Vagina (tissue), 2 donors: ENCODE results near the gene PDCD7. TPM values are rescaled to one million over a fixed set of nuclear protein-coding genes. Genes with fewer than 3 reads are reported as not detected.

Source experiments
- DNase-seq, 2 donors: peaks; one replicate each; pipeline ENCODE4 v3.0.0-alpha.2; 2017; ENCODE audit errors: extremely low spot score in 2 of 2
- H3K27ac ChIP-seq: fragments of 200-600 bp; sonication (generic); one replicate; pipeline ENCODE4 v1.5.1; 2019
- H3K27me3 ChIP-seq: fragments of 200-600 bp; sonication (generic); one replicate; pipeline ENCODE4 v1.5.1; 2019
- H3K36me3 ChIP-seq, 2 donors: fragments of 200-600 bp; sonication (generic); one replicate each; pipeline ENCODE4 v1.5.1; 2017 to 2019
- H3K4me1 ChIP-seq: fragments of 200-600 bp; sonication (generic); one replicate; pipeline ENCODE4 v1.5.1; 2019
- H3K4me3 ChIP-seq, 2 donors: fragments of 200-600 bp; sonication (generic); 1 replicate in 1 of 2; 2 replicates in 1 of 2; pipeline ENCODE4 v1.5.1; 2016 to 2019
- H3K9me3 ChIP-seq: fragments of 200-600 bp; sonication (generic); one replicate; pipeline ENCODE4 v1.5.1; 2019
- CTCF ChIP-seq, 3 experiments: fragments of 450-650 bp in 2 of 3; fragments of 200-600 bp in 1 of 3; sonication (generic) in 1 of 3; IDR thresholded peaks; one replicate each; pipeline ENCODE4 v1.5.1; 2017 to 2019; ENCODE audit warnings: antibody characterized with exemption in 3 of 3, mild to moderate bottlenecking in 2 of 3, moderate library complexity in 2 of 3
- POLR2A ChIP-seq, 2 donors: fragments of 450-650 bp; IDR thresholded peaks; one replicate each; pipeline ENCODE4 v1.6.1; 2017; ENCODE audit warnings: antibody characterized with exemption in 2 of 2, mild to moderate bottlenecking in 2 of 2, moderate library complexity in 2 of 2
- POLR2AphosphoS5 ChIP-seq, 2 donors: sonication (generic); formaldehyde crosslinking; IDR thresholded peaks; one replicate each; pipeline ENCODE4 v1.9.0; 2017; ENCODE audit warnings: antibody characterized with exemption in 2 of 2, mild to moderate bottlenecking in 2 of 2, low read depth in 1 of 2; ENCODE audit not compliant: insufficient read depth in 1 of 2
- intact Hi-C: fragments of 100-400 bp; cut with DNase I; formaldehyde crosslinking; loops from one replicate; pipeline ENCODE4 v1.15.1; 2023
- small RNA-seq: library from RNA; depleted of rRNA; stranded (forward); fragments of <200 nt; gene quantifications from one replicate; pipeline ENCODE3, GENCODE V24; 2016
- total RNA-seq: library from RNA; depleted of rRNA; stranded (reverse); fragments of >200 nt; gene quantifications from one replicate; pipeline ENCODE4 v1.2.3, GENCODE V29; 2016

The PDCD7 gene
- total RNA-seq, 1 donor from 2014 or later = 16.5 TPM

GRCh38 chr15:65067645-65068402 lies 65.8 kb downstream of the PDCD7 start, which contains the start of gene RASL12:
RASL12 (minus strand) TSS chr15:65067991; CDS start chr15:65067835, 156 bp downstream.
- TF ChIP-seq POLR2AphosphoS5 (IDR thresholded peaks at IDR 0.05; ENCODE audit: insufficient read depth in 1 of 2, low read depth in 1 of 2) = peak in 1 of 2 donors; percentile 11
- peak in 1 of 2 donors; percentile 52 for TF ChIP-seq POLR2A (IDR thresholded peaks at IDR 0.05)
- TF ChIP-seq CTCF (IDR thresholded peaks at IDR 0.05) = no peak
- Histone ChIP-seq H3K4me1 (peaks cover 65% of the 10 kb centered on the region), H3K27ac (peak within 1 kb of the TSS; percentile 92), H3K9me3 (no peaks in the 10 kb centered on the region), H3K27me3 (no peaks in the 10 kb centered on the region), H3K36me3 (no peaks in the 10 kb centered on the region), H3K4me3 (peak within 1 kb of the TSS; percentile 66 to 83)
- DNase-seq = no peak
- intact Hi-C loops = no loop called here

Small RNA genes lying within 50 kb of the gene (small RNA-seq; reads per million reads assigned to genes)
- gene AC013553.1 = not detected

Other genes with a start within 250 kb of the PDCD7 start
- 17.7 TPM for gene ANKDD1A, start 221.9 kb downstream of the PDCD7 start, total RNA-seq
- 62.6 TPM for gene SPG21, start 143.9 kb downstream of the PDCD7 start, total RNA-seq
- 18.7 TPM for gene MTFMT, start 104.2 kb downstream of the PDCD7 start, total RNA-seq
- gene SLC51B, start 88.4 kb downstream of the PDCD7 start, total RNA-seq = not detected
- gene RASL12, start 65.8 kb downstream of the PDCD7 start, total RNA-seq = 85.7 TPM
- gene KBTBD13, start 57.1 kb downstream of the PDCD7 start, total RNA-seq = not detected
- 5.4 TPM for gene UBAP1L, start 18.6 kb downstream of the PDCD7 start, total RNA-seq
- 46.4 TPM for gene CLPX, start 51.5 kb upstream of the PDCD7 start, total RNA-seq
- gene CILP, start 77.7 kb upstream of the PDCD7 start, total RNA-seq = 129 TPM
- gene PARP16, start 153.1 kb upstream of the PDCD7 start, total RNA-seq = 12.8 TPM
- not detected for gene RNU5A-1, start 162.2 kb upstream of the PDCD7 start, total RNA-seq
- not detected for gene RNU5B-1, start 170.9 kb upstream of the PDCD7 start, total RNA-seq
- gene IGDCC3, start 244.2 kb upstream of the PDCD7 start, total RNA-seq = 0.49 TPM